Karpas-422 (cell line): ENCODE measurements around the gene VAV3. TPM values are rescaled to one million over a fixed set of nuclear protein-coding genes. Genes with fewer than 3 reads are reported as not detected.
A peak's percentile ranks its signal among the peaks of the same experiment; 100 is the strongest.
"Not testable (repeated sequence)": the region's sequence is repeated elsewhere in the genome, so short reads cannot be mapped to it uniquely, and the experiment has no call there.

Experiments
- DNase-seq: peaks from one replicate; pipeline ENCODE4 v3.0.0-alpha.2; 2015
- H2AFZ ChIP-seq: fragments of 200-600 bp; sonication (generic); 2 replicates; pipeline ENCODE4 v1.6.1; 2014; ENCODE audit warnings: antibody characterized with exemption, low read length, mixed read lengths
- H3K27ac ChIP-seq: fragments of 200-600 bp; sonication (generic); 2 replicates; pipeline ENCODE4 v1.5.1; 2014; ENCODE audit warnings: mild to moderate bottlenecking, low read length, moderate library complexity
- H3K27me3 ChIP-seq: fragments of 200-600 bp; sonication (generic); 2 replicates; pipeline ENCODE4 v1.6.1; 2014; ENCODE audit warnings: low read length, mixed read lengths
- H3K36me3 ChIP-seq: fragments of 200-600 bp; sonication (generic); 2 replicates; pipeline ENCODE4 v1.6.1; 2014; ENCODE audit warnings: low read length, mixed read lengths; ENCODE audit not compliant: insufficient read depth
- H3K4me1 ChIP-seq: fragments of 200-600 bp; sonication (generic); 2 replicates; pipeline ENCODE4 v1.6.1; 2014; ENCODE audit warnings: mild to moderate bottlenecking, low read length, mixed read lengths
- H3K4me2 ChIP-seq: fragments of 200-600 bp; sonication (generic); 2 replicates; pipeline ENCODE4 v1.6.1; 2014; ENCODE audit warnings: low read length, low read depth, mild to moderate bottlenecking; ENCODE audit not compliant: poor library complexity, severe bottlenecking
- H3K4me3 ChIP-seq: fragments of 200-600 bp; sonication (generic); 2 replicates; pipeline ENCODE4 v1.5.1; 2014; ENCODE audit warnings: mild to moderate bottlenecking, antibody characterized with exemption, low read length, mixed read lengths
- H3K79me2 ChIP-seq: fragments of 200-600 bp; sonication (generic); 2 replicates; pipeline ENCODE4 v1.6.1; 2014; ENCODE audit warnings: mild to moderate bottlenecking, low read length, mixed read lengths
- H3K9ac ChIP-seq: fragments of 200-600 bp; sonication (generic); 2 replicates; pipeline ENCODE4 v1.6.0; 2014; ENCODE audit warnings: low read length
- H3K9me2 ChIP-seq: fragments of 200-600 bp; sonication (generic), shearing (Covaris generic); replicated peaks from 2 replicates; pipeline ENCODE4 v1.6.0; 2014; ENCODE audit warnings: mild to moderate bottlenecking, low read length, moderate library complexity; ENCODE audit not compliant: insufficient read depth
- H3K9me3 ChIP-seq: fragments of 300-700, 200-600 bp; sonication (generic); 2 replicates; pipeline ENCODE4 v1.6.1; 2014; ENCODE audit warnings: low read length, mixed read lengths
- H4K20me1 ChIP-seq: fragments of 200-600 bp; sonication (generic); 2 replicates; pipeline ENCODE4 v1.6.1; 2014; ENCODE audit warnings: mild to moderate bottlenecking, antibody characterized with exemption, low read length, low read depth; ENCODE audit not compliant: insufficient read depth
- total RNA-seq: library from RNA; depleted of rRNA; stranded (reverse); fragments of >200 nt; shearing (Covaris generic); gene quantifications from 2 replicates; pipeline ENCODE4 v1.2.3, GENCODE V29; 2014; ENCODE audit warnings: low replicate concordance

Gene VAV3
- total RNA-seq, 1 experiment from 2014 or later, result 1.1 TPM

- Histone ChIP-seq H3K27ac (no peak overlapping the region), H3K9ac (no peak overlapping the region)
- peak; percentile 49 for DNase-seq
Measured at GRCh38 chr1:107739201-107739600, 225.8 kb downstream of the VAV3 start.

GRCh38 chr1:107733401-107733800 lies 231.6 kb downstream of the VAV3 start:
- not testable (repeated sequence) for H2AFZ ChIP-seq, H3K4me3 ChIP-seq, H3K27me3 ChIP-seq, H3K4me1 ChIP-seq, DNase-seq, H3K36me3 ChIP-seq, H3K9me3 ChIP-seq, H3K4me2 ChIP-seq, H3K9ac ChIP-seq, H3K27ac ChIP-seq, H3K9me2 ChIP-seq, H3K79me2 ChIP-seq, H4K20me1 ChIP-seq

More at GRCh38 chr1:107739201-107739600, 225.8 kb downstream of the VAV3 start:
- Histone ChIP-seq H2AFZ (no peak overlapping the region), H3K27me3 (no peaks in the 10 kb centered on the region), H3K4me2 (no peak overlapping the region), H3K9me3 (no peaks in the 10 kb centered on the region), H3K36me3 (no peaks in the 10 kb centered on the region), H3K4me1 (peaks cover 11% of the 10 kb centered on the region), H3K79me2 (no peaks in the 10 kb centered on the region), H4K20me1 (no peaks in the 10 kb centered on the region), H3K9me2 (no peaks in the 10 kb centered on the region), H3K4me3 (no peak overlapping the region)

- H3K27me3 ChIP-seq, result no peaks in the 10 kb centered on the region
- H3K9ac ChIP-seq, result no peak overlapping the region
- no peak for DNase-seq
- no peaks in the 10 kb centered on the region for H3K9me3 ChIP-seq
- no peak overlapping the region for H3K27ac ChIP-seq
- no peaks in the 10 kb centered on the region for H3K9me2 ChIP-seq
- H3K4me2 ChIP-seq, result no peak overlapping the region
- H2AFZ ChIP-seq, result no peak overlapping the region
- no peak overlapping the region for H3K4me3 ChIP-seq
- H4K20me1 ChIP-seq, result no peaks in the 10 kb centered on the region
- H3K4me1 ChIP-seq, result no peaks in the 10 kb centered on the region
- H3K36me3 ChIP-seq, result no peaks in the 10 kb centered on the region
- no peaks in the 10 kb centered on the region for H3K79me2 ChIP-seq
Measured at GRCh38 chr1:107727866-107728265, 237.1 kb downstream of the VAV3 start.

- Histone ChIP-seq H3K36me3 (no peaks in the 10 kb centered on the region), H3K79me2 (no peaks in the 10 kb centered on the region), H3K9me3 (no peaks in the 10 kb centered on the region), H3K4me2 (no peak overlapping the region), H3K27me3 (no peaks in the 10 kb centered on the region), H3K27ac (no peak overlapping the region), H3K9me2 (no peaks in the 10 kb centered on the region), H3K9ac (no peak overlapping the region), H4K20me1 (no peaks in the 10 kb centered on the region), H3K4me1 (no peaks in the 10 kb centered on the region), H3K4me3 (no peak overlapping the region), H2AFZ (no peak overlapping the region)
- no peak for DNase-seq
Measured at GRCh38 chr1:107726860-107727259, 238.1 kb downstream of the VAV3 start.

GRCh38 chr1:107724648-107725047 lies 240.3 kb downstream of the VAV3 start:
- DNase-seq, result no peak
- Histone ChIP-seq H2AFZ (no peak overlapping the region), H3K4me1 (no peaks in the 10 kb centered on the region), H3K27me3 (no peaks in the 10 kb centered on the region), H3K36me3 (no peaks in the 10 kb centered on the region), H3K9me2 (no peaks in the 10 kb centered on the region), H3K4me2 (no peak overlapping the region), H3K9ac (no peak overlapping the region), H3K9me3 (no peaks in the 10 kb centered on the region), H4K20me1 (no peaks in the 10 kb centered on the region), H3K79me2 (no peaks in the 10 kb centered on the region), H3K27ac (no peak overlapping the region), H3K4me3 (no peak overlapping the region)

- not testable (repeated sequence) for H3K4me2 ChIP-seq, H3K9me3 ChIP-seq, H3K27me3 ChIP-seq, H3K27ac ChIP-seq, DNase-seq, H3K9me2 ChIP-seq, H3K79me2 ChIP-seq, H3K4me3 ChIP-seq, H3K36me3 ChIP-seq, H3K4me1 ChIP-seq, H2AFZ ChIP-seq, H3K9ac ChIP-seq, H4K20me1 ChIP-seq
Measured at GRCh38 chr1:107720210-107720609, 244.8 kb downstream of the VAV3 start.

- Histone ChIP-seq H3K4me1 (no peaks in the 10 kb centered on the region), H2AFZ (no peak overlapping the region), H3K4me3 (no peak overlapping the region), H3K9me2 (no peaks in the 10 kb centered on the region), H3K79me2 (no peaks in the 10 kb centered on the region), H3K27me3 (no peaks in the 10 kb centered on the region), H3K27ac (no peak overlapping the region), H3K9ac (no peak overlapping the region), H3K9me3 (no peaks in the 10 kb centered on the region), H4K20me1 (no peaks in the 10 kb centered on the region), H3K36me3 (no peaks in the 10 kb centered on the region), H3K4me2 (no peak overlapping the region)
- DNase-seq, result no peak
Measured at GRCh38 chr1:107710005-107710404, 255.0 kb downstream of the VAV3 start.

- H3K4me1 ChIP-seq, result no peaks in the 10 kb centered on the region
- H3K9me3 ChIP-seq, result no peaks in the 10 kb centered on the region
- no peaks in the 10 kb centered on the region for H3K36me3 ChIP-seq
- no peak overlapping the region for H3K9ac ChIP-seq
- H3K27ac ChIP-seq, result no peak overlapping the region
- H3K4me3 ChIP-seq, result no peak overlapping the region
- H3K9me2 ChIP-seq, result no peaks in the 10 kb centered on the region
- H4K20me1 ChIP-seq, result no peaks in the 10 kb centered on the region
- no peaks in the 10 kb centered on the region for H3K27me3 ChIP-seq
- H3K4me2 ChIP-seq, result no peak overlapping the region
- H2AFZ ChIP-seq, result no peak overlapping the region
- no peaks in the 10 kb centered on the region for H3K79me2 ChIP-seq
- DNase-seq, result no peak
Measured at GRCh38 chr1:107707111-107707510, 257.9 kb downstream of the VAV3 start.

GRCh38 chr1:107706182-107706581 lies 258.8 kb downstream of the VAV3 start:
- Histone ChIP-seq H3K9me3 (no peaks in the 10 kb centered on the region), H3K27me3 (no peaks in the 10 kb centered on the region), H3K4me2 (no peak overlapping the region), H3K79me2 (no peaks in the 10 kb centered on the region), H2AFZ (no peak overlapping the region), H3K27ac (no peak overlapping the region), H3K4me1 (no peaks in the 10 kb centered on the region), H3K36me3 (no peaks in the 10 kb centered on the region), H3K9me2 (no peaks in the 10 kb centered on the region), H3K9ac (no peak overlapping the region), H4K20me1 (no peaks in the 10 kb centered on the region), H3K4me3 (no peak overlapping the region)
- DNase-seq, result no peak
